Measurements from ENCODE around the gene CSTF1. TPM values are rescaled to one million over a fixed set of nuclear protein-coding genes. Genes with fewer than 3 reads are reported as not detected.

CSTF1 gene
- total RNA-seq, 1 donor from 2014 or later = 46.8 TPM

DNA sequence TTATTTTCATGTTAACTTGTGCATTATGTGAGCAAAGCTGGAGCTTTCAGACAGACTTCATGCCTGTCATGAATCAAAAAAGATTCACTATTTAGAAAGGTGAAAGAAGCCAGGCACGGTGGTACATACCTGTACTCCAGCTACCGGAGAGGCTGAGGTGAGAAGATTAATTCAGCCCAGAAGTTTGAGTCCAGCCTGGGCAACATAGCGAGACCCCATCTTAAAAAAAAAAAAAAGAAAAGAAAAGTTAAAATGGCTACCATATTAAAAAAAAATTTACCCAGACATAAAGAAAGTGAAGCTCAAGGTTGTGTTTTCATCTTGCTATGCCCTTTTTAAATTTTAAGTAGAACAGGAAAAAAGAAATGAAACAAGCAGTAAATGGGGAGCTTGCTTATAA lies 20.5 kb downstream of the CSTF1 start:
- TF ChIP-seq, protein P1, sequence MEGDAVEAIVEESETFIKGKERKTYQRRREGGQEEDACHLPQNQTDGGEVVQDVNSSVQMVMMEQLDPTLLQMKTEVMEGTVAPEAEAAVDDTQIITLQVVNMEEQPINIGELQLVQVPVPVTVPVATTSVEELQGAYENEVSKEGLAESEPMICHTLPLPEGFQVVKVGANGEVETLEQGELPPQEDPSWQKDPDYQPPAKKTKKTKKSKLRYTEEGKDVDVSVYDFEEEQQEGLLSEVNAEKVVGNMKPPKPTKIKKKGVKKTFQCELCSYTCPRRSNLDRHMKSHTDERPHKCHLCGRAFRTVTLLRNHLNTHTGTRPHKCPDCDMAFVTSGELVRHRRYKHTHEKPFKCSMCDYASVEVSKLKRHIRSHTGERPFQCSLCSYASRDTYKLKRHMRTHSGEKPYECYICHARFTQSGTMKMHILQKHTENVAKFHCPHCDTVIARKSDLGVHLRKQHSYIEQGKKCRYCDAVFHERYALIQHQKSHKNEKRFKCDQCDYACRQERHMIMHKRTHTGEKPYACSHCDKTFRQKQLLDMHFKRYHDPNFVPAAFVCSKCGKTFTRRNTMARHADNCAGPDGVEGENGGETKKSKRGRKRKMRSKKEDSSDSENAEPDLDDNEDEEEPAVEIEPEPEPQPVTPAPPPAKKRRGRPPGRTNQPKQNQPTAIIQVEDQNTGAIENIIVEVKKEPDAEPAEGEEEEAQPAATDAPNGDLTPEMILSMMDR (IDR thresholded peaks at IDR 0.05; ENCODE audit: unreplicated experiment) = no peak
- Mint-ChIP-seq H3K4me3 (ENCODE audit: low read depth) (no peak overlapping the region), H3K27me3 (no peaks in the 10 kb centered on the region), H3K4me1 (ENCODE audit: low read depth) (no peaks in the 10 kb centered on the region), H3K36me3 (ENCODE audit: insufficient read depth) (peaks cover 20% of the 10 kb centered on the region), H3K9me3 (ENCODE audit: low read depth) (no peaks in the 10 kb centered on the region), H3K27ac (no peak overlapping the region)
- DNase-seq (ENCODE audit: low spot score, unreplicated experiment) = no peak

GRCh38 chr20:56414842-56415765 lies 22.7 kb downstream of the CSTF1 start:
- TF ChIP-seq, protein P1 (IDR thresholded peaks at IDR 0.05; ENCODE audit: unreplicated experiment) = no peak
- no peaks in the 10 kb centered on the region for H3K4me1 Mint-ChIP-seq (ENCODE audit: low read depth)
- no peak overlapping the region for H3K4me3 Mint-ChIP-seq (ENCODE audit: low read depth)
- no peak for DNase-seq (ENCODE audit: low spot score, unreplicated experiment)
- no peaks in the 10 kb centered on the region for H3K9me3 Mint-ChIP-seq (ENCODE audit: low read depth)
- no peak overlapping the region for H3K27ac Mint-ChIP-seq
- no peaks in the 10 kb centered on the region for H3K27me3 Mint-ChIP-seq
- H3K36me3 Mint-ChIP-seq (ENCODE audit: insufficient read depth) = peaks cover 17% of the 10 kb centered on the region

GRCh38 chr20:56417402-56417801 lies 25.0 kb downstream of the CSTF1 start:
- H3K4me1 Mint-ChIP-seq (ENCODE audit: low read depth) = no peaks in the 10 kb centered on the region
- TF ChIP-seq, protein P1 (IDR thresholded peaks at IDR 0.05; ENCODE audit: unreplicated experiment) = no peak
- H3K9me3 Mint-ChIP-seq (ENCODE audit: low read depth) = no peaks in the 10 kb centered on the region
- H3K27ac Mint-ChIP-seq = no peak overlapping the region
- H3K4me3 Mint-ChIP-seq (ENCODE audit: low read depth) = no peak overlapping the region
- peaks cover 14% of the 10 kb centered on the region for H3K36me3 Mint-ChIP-seq (ENCODE audit: insufficient read depth)
- DNase-seq (ENCODE audit: low spot score, unreplicated experiment) = no peak
- H3K27me3 Mint-ChIP-seq = no peaks in the 10 kb centered on the region

- no peak for DNase-seq (ENCODE audit: low spot score, unreplicated experiment)
- Mint-ChIP-seq H3K4me3 (ENCODE audit: low read depth) (no peak overlapping the region), H3K27me3 (no peaks in the 10 kb centered on the region), H3K36me3 (ENCODE audit: insufficient read depth) (peaks cover 10% of the 10 kb centered on the region), H3K27ac (no peak overlapping the region), H3K4me1 (ENCODE audit: low read depth) (no peaks in the 10 kb centered on the region), H3K9me3 (ENCODE audit: low read depth) (no peaks in the 10 kb centered on the region)
- TF ChIP-seq, protein P1 (IDR thresholded peaks at IDR 0.05; ENCODE audit: unreplicated experiment) = no peak
These were observed 25.5 kb downstream of the CSTF1 start for GRCh38 chr20:56417911-56418310.

DNA sequence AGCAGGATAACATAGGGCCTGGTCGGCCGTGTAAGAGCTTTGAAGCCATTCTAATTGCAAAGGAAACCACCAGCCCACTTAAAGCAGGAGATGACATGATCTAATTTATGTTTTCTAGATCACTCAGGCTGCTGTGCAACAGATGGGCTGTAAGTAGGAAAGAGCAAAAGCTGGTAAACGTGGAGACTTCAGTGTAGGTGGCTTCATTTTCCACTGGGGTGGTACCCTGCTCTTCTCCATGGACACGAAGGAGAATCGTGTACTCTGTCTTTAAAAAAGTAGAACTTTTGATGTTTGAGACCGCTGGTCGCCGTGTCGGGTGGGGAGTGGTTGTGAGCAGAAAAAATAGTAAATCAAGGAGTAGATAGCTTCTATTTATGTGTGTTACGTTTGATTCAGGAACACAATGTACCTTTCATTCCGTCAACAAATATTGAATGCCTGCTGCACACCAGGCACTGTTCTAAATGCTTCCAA lies 26.0 kb downstream of the CSTF1 start:
- TF ChIP-seq, protein P1 (IDR thresholded peaks at IDR 0.05; ENCODE audit: unreplicated experiment) = no peak
- Mint-ChIP-seq H3K9me3 (ENCODE audit: low read depth) (no peaks in the 10 kb centered on the region), H3K4me3 (ENCODE audit: low read depth) (no peak overlapping the region), H3K27ac (no peak overlapping the region), H3K27me3 (no peaks in the 10 kb centered on the region), H3K4me1 (ENCODE audit: low read depth) (no peaks in the 10 kb centered on the region), H3K36me3 (ENCODE audit: insufficient read depth) (peaks cover 9% of the 10 kb centered on the region)
- no peak for DNase-seq (ENCODE audit: low spot score, unreplicated experiment)
